SK-N-SH treated with all-trans-retinoic acid at 6 μM for 48 hours (cell line): ENCODE measurements around the gene CRHR1.
A peak's percentile ranks its signal among the peaks of the same experiment; 100 is the strongest.

Experiments used
- ATAC-seq: fragments of 200-7000 bp; cut with Tn5 transposase; 3 replicates; pipeline ENCODE4 v1.9.1; 2020; ENCODE audit warnings: mild to moderate bottlenecking, moderate library complexity
- ARNTL ChIP-seq: fragments of 450-650 bp; formaldehyde crosslinking; IDR thresholded peaks from 2 replicates; pipeline ENCODE4 v1.5.0; 2020; ENCODE audit warnings: low read depth, mild to moderate bottlenecking, moderate library complexity, borderline replicate concordance
- CSDC2 ChIP-seq: fragments of 250-450 bp; sonication (Bioruptor Pico); IDR thresholded peaks from 2 replicates; pipeline ENCODE4 v1.5.0; 2020; ENCODE audit warnings: mild to moderate bottlenecking, moderate library complexity
- ISL1 ChIP-seq: fragments of 250-450 bp; sonication (Bioruptor Pico); IDR thresholded peaks from 2 replicates; pipeline ENCODE4 v2.1.2; 2022; ENCODE audit warnings: mild to moderate bottlenecking, moderate library complexity
- OSR1 ChIP-seq: fragments of 250-450 bp; sonication (Bioruptor Pico); IDR thresholded peaks from 2 replicates; pipeline ENCODE4 v1.8.0; 2022; ENCODE audit warnings: moderate library complexity, mild to moderate bottlenecking, inconsistent platforms
- POU6F1 ChIP-seq: fragments of 250-450 bp; sonication (Bioruptor Pico); IDR thresholded peaks from 2 replicates; pipeline ENCODE4 v1.8.0; 2021; ENCODE audit warnings: low read depth, mild to moderate bottlenecking, moderate library complexity, borderline replicate concordance
- PPARA ChIP-seq: fragments of 250-450 bp; sonication (Bioruptor Pico); IDR thresholded peaks from 2 replicates; pipeline ENCODE4 v1.5.0; 2020; ENCODE audit warnings: mild to moderate bottlenecking, borderline replicate concordance
- RARB ChIP-seq: fragments of 250-450 bp; sonication (Bioruptor Pico); IDR thresholded peaks from 2 replicates; pipeline ENCODE4 v1.8.0; 2021; ENCODE audit warnings: mild to moderate bottlenecking, moderate library complexity
- SNAI2 ChIP-seq: fragments of 250-450 bp; sonication (Bioruptor Pico); IDR thresholded peaks from 2 replicates; pipeline ENCODE4 v1.5.0; 2020; ENCODE audit warnings: mild to moderate bottlenecking, moderate library complexity
- TCF4 ChIP-seq: fragments of 250-450 bp; sonication (Bioruptor Pico); IDR thresholded peaks from 2 replicates; pipeline ENCODE4 v1.8.0; 2021; ENCODE audit warnings: mild to moderate bottlenecking, moderate library complexity, borderline replicate concordance
- TOX ChIP-seq: fragments of 250-450 bp; sonication (Bioruptor Pico); IDR thresholded peaks from 2 replicates; pipeline ENCODE4 v1.8.0; 2021; ENCODE audit warnings: mild to moderate bottlenecking, moderate library complexity, borderline replicate concordance
- TSHZ2 ChIP-seq: fragments of 250-450 bp; sonication (Bioruptor Pico); IDR thresholded peaks from 2 replicates; pipeline ENCODE4 v1.5.0; 2020; ENCODE audit warnings: mild to moderate bottlenecking, moderate library complexity
- ZFP3 ChIP-seq: fragments of 250-450 bp; sonication (Bioruptor Pico); IDR thresholded peaks from 2 replicates; pipeline ENCODE4 v1.5.0; 2020; ENCODE audit warnings: mild to moderate bottlenecking, moderate library complexity
- ZFP30 ChIP-seq: fragments of 450-650 bp; formaldehyde crosslinking; IDR thresholded peaks from 2 replicates; pipeline ENCODE4 v1.5.0; 2022; ENCODE audit warnings: mild to moderate bottlenecking, moderate library complexity
- ZNF565 ChIP-seq: fragments of 450-650 bp; formaldehyde crosslinking; conservative IDR thresholded peaks from 2 replicates; pipeline ENCODE4 v1.5.0; 2020; ENCODE audit warnings: low read depth, mild to moderate bottlenecking, moderate library complexity
- ZNF70 ChIP-seq: fragments of 450-650 bp; formaldehyde crosslinking; IDR thresholded peaks from 2 replicates; pipeline ENCODE4 v1.5.0; 2020; ENCODE audit warnings: mild to moderate bottlenecking, moderate library complexity
- ZNF8 ChIP-seq: fragments of 450-650 bp; formaldehyde crosslinking; IDR thresholded peaks from 2 replicates; pipeline ENCODE4 v1.5.0; 2020; ENCODE audit warnings: mild to moderate bottlenecking, moderate library complexity

The CRHR1 gene

GRCh38 chr17:45777388-45777787 lies 6.7 kb upstream of the CRHR1 start:
- TF ChIP-seq PPARA (CRISPR knock-in tag), result no peak
- no peak for TF ChIP-seq ZNF8 (CRISPR knock-in tag)
- TF ChIP-seq OSR1 (CRISPR knock-in tag), result no peak
- TF ChIP-seq ISL1 (CRISPR knock-in tag), result no peak
- no peak for TF ChIP-seq TCF4
- no peak for TF ChIP-seq SNAI2 (CRISPR knock-in tag)
- TF ChIP-seq TSHZ2 (CRISPR knock-in tag), result no peak
- TF ChIP-seq, all 23 proteins: peak for 0
- ATAC-seq, result no peak

GRCh38 chr17:45780921-45781320 lies 3.2 kb upstream of the CRHR1 start:
- ATAC-seq, result no peak
- no peak for TF ChIP-seq TSHZ2 (CRISPR knock-in tag)
- no peak for TF ChIP-seq CSDC2 (CRISPR knock-in tag)
- no peak for TF ChIP-seq TOX (CRISPR knock-in tag)
- TF ChIP-seq ZNF8 (CRISPR knock-in tag), result no peak
- TF ChIP-seq ISL1 (CRISPR knock-in tag), result no peak
- TF ChIP-seq RARB (CRISPR knock-in tag), result no peak
- TF ChIP-seq TCF4, result no peak
- TF ChIP-seq ARNTL (CRISPR knock-in tag), result no peak
- TF ChIP-seq, all 23 proteins: peak for 0

- TF ChIP-seq ZFP3 (CRISPR knock-in tag) (0 out of 2 replicates have a peak, but pooled peaks have one; percentile 46), ZNF8 (CRISPR knock-in tag) (no peak)
- peak; percentile 87 for ATAC-seq
These were observed 1.1 kb upstream of the CRHR1 start for GRCh38 chr17:45782889-45783592.

GRCh38 chr17:45783593-45784292 lies 377 bp upstream of the CRHR1 start:
- peak; percentile 9 for ATAC-seq
- TF ChIP-seq POU6F1 (CRISPR knock-in tag) (no peak), ZNF565 (no peak), TCF4 (no peak), ZFP3 (CRISPR knock-in tag) (no peak)
- TF ChIP-seq, all 23 proteins: peak for 0

- TF ChIP-seq ZFP30 (no peak), ZNF8 (CRISPR knock-in tag) (no peak), ZFP3 (CRISPR knock-in tag) (no peak), CSDC2 (CRISPR knock-in tag) (no peak), ZNF70 (CRISPR knock-in tag) (no peak), ARNTL (CRISPR knock-in tag) (no peak), RARB (CRISPR knock-in tag) (no peak), POU6F1 (CRISPR knock-in tag) (no peak)
- ATAC-seq, result peak; percentile 28
These were observed 790 bp downstream of the CRHR1 start for GRCh38 chr17:45784741-45785479.
